Testis (tissue), 3 donors: Measurements from ENCODE around the gene CARMIL1. TPM values are rescaled to one million over a fixed set of nuclear protein-coding genes. Genes with fewer than 3 reads are reported as not detected.
A peak's percentile ranks its signal among the peaks of the same experiment; 100 is the strongest.

Experiments used
- DNase-seq: peaks from one replicate; pipeline ENCODE4 v3.0.0-alpha.2; 2019
- H3K27ac ChIP-seq, 2 donors: fragments of 200-600 bp; sonication (generic); one replicate each; pipeline ENCODE4 v1.5.1; 2019
- H3K27me3 ChIP-seq: fragments of 200-600 bp; sonication (generic); one replicate; pipeline ENCODE4 v1.5.1; 2019
- H3K36me3 ChIP-seq: fragments of 200-600 bp; sonication (generic); one replicate; pipeline ENCODE4 v1.5.1; 2017; ENCODE audit warnings: low read depth; ENCODE audit errors: missing control alignments
- H3K4me1 ChIP-seq: fragments of 200-600 bp; sonication (generic); one replicate; pipeline ENCODE4 v1.5.1; 2019
- H3K4me3 ChIP-seq, 2 donors: fragments of 200-600 bp; sonication (generic); one replicate each; pipeline ENCODE4 v1.5.1; 2017 to 2019
- H3K9me3 ChIP-seq: fragments of 200-600 bp; sonication (generic); one replicate; pipeline ENCODE4 v1.5.1; 2017
- CTCF ChIP-seq, 3 experiments: fragments of 450-650 bp in 2 of 3; fragments of 200-600 bp in 1 of 3; sonication (generic) in 1 of 3; IDR thresholded peaks; one replicate each; pipeline ENCODE4 v1.5.1; 2016 to 2019; ENCODE audit warnings: antibody characterized with exemption in 3 of 3, mild to moderate bottlenecking in 2 of 3, moderate library complexity in 1 of 3
- POLR2A ChIP-seq: fragments of 450-650 bp; IDR thresholded peaks from one replicate; pipeline ENCODE4 v1.6.1; 2017; ENCODE audit warnings: antibody characterized with exemption, mild to moderate bottlenecking, moderate library complexity
- WGBS, 2 donors: methylation state at CpG; one replicate each; pipeline ENCODE4 v1.1.5; 2018; 5-methylcytosine and 5-hydroxymethylcytosine counted together
- intact Hi-C: fragments of 100-400 bp; cut with DNase I; formaldehyde crosslinking; loops from one replicate; pipeline ENCODE4 v1.15.1; 2023; ENCODE audit warnings: low total_unique reads
- polyA plus RNA-seq: library from polyadenylated mRNA; stranded (reverse); fragments of 350-450 nt; fragmentation: Illumina TruSeq; extraction: RNeasy Lipid Tissue Mini Kit (QIAGEN cat#74804); gene quantifications from one replicate; pipeline ENCODE4 v1.2.3, GENCODE V29; 2014; ENCODE audit warnings: low read depth, low replicate concordance; ENCODE audit not compliant: insufficient read depth
- total RNA-seq, 2 donors: library from RNA; depleted of rRNA; stranded (reverse); fragments of >200 nt; gene quantifications; one replicate each; pipeline ENCODE4 v1.2.3, GENCODE V29; 2016

CARMIL1 gene
- total and polyA plus RNA-seq, 3 donors from 2014 or later = 39.4 to 120 (median 108) TPM

- H3K36me3 ChIP-seq = no peaks in the 10 kb centered on the region
- no peak overlapping the region for H3K4me3 ChIP-seq
- no peak for DNase-seq
- peaks cover 6% of the 10 kb centered on the region for H3K4me1 ChIP-seq
- 73 to 80% methylated on average over 2 of the region's 2 CpGs for WGBS, 2 donors
- intact Hi-C loops = no loop called here
- no peak overlapping the region for H3K27ac ChIP-seq
- no peak for TF ChIP-seq CTCF (IDR thresholded peaks at IDR 0.05)
- no peak for TF ChIP-seq POLR2A
- H3K27me3 ChIP-seq = no peaks in the 10 kb centered on the region
- no peaks in the 10 kb centered on the region for H3K9me3 ChIP-seq
Measured at GRCh38 chr6:25352285-25352684, 73.1 kb downstream of the CARMIL1 start.

DNA sequence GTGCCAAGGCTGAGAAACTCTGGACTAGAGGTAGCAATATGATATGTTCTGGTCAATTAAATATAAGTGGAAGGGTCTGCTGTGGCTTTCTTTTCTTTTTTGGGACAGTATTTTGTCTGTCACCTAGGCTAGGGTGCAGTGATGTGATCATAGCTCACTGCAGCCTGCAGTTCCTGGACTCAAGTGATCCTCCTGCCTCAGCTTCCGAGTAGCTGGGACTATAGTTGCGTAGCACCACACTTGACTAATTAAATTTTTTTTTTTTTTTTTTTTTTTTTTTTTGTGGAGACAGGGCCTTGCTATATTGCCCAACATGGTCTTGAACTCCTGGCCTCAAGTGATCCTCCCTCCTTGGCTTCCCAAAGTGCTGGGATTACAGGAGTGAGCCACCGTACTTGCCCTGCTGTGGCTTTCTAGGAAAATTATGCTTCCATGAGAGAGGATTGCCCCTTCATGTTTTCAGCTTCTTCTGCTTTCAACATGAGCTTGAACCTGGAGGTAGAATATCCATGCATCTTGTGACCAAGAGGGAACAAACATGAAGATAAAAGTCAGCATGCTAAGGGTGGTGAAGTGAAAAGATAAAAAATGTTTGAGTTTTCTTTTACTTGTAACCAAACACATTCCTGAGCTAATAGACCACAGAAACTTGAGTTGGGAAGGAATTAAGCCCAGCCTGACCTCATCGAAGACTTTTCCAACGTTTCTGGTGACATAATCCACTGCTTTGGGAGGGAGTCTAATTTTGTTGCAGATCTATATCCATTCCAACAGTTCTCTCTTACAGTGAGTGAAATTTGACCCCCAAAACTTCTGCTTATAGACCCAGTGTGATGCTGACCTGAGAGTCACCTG lies 75.1 kb downstream of the CARMIL1 start:
- intact Hi-C loops = no loop called here
- Histone ChIP-seq H3K27ac (no peak overlapping the region), H3K9me3 (no peaks in the 10 kb centered on the region), H3K36me3 (no peaks in the 10 kb centered on the region), H3K4me3 (no peak overlapping the region), H3K27me3 (no peaks in the 10 kb centered on the region), H3K4me1 (peaks cover 10% of the 10 kb centered on the region)
- WGBS, 2 donors = 78 to 80% methylated on average over 5 of the region's 5 CpGs
- no peak for DNase-seq
- TF ChIP-seq POLR2A = no peak
- no peak for TF ChIP-seq CTCF (IDR thresholded peaks at IDR 0.05)

GRCh38 chr6:25359191-25359861 lies 80.2 kb downstream of the CARMIL1 start:
- intact Hi-C loops = no loop called here
- no peak for DNase-seq
- 31 to 43% methylated on average over 6 of the region's 6 CpGs for WGBS, 2 donors
- Histone ChIP-seq H3K9me3 (no peaks in the 10 kb centered on the region), H3K27ac (peak overlapping the region in 1 of 2 donors; percentile 42), H3K4me1 (peaks cover 20% of the 10 kb centered on the region), H3K4me3 (no peak overlapping the region), H3K36me3 (no peaks in the 10 kb centered on the region), H3K27me3 (no peaks in the 10 kb centered on the region)
- TF ChIP-seq CTCF (IDR thresholded peaks at IDR 0.05) (peak in 1 of 3 experiments; percentile 4), POLR2A (no peak)

DNA sequence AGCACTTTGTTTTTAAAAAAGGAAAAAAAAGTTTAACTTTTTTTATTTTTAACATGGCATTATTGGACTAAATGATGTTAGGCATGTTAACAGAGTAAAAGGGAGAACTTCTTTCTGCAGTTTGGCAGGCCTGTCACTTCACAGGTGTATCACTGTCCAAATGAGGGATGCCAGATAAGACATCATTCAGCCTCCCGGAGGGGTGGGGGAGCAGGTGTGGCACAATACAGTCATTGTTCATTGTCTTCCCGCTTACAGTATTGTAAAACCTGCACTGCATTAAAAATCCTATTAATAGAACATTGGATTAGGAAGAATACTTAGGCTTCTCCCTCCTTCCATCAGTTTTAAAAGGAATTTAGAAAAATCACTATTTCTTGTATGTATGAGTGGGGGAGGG lies 80.7 kb downstream of the CARMIL1 start:
- intact Hi-C loops = no loop called here
- Histone ChIP-seq H3K9me3 (no peaks in the 10 kb centered on the region), H3K36me3 (no peaks in the 10 kb centered on the region), H3K4me1 (peaks cover 20% of the 10 kb centered on the region), H3K27ac (no peak overlapping the region), H3K27me3 (no peaks in the 10 kb centered on the region), H3K4me3 (no peak overlapping the region)
- no peak for DNase-seq
- WGBS, 2 donors = 58 to 78% methylated on average over 2 of the region's 2 CpGs
- no peak for TF ChIP-seq POLR2A
- TF ChIP-seq CTCF (IDR thresholded peaks at IDR 0.05) = no peak
